HG02970 (cell line): ENCODE measurements around the gene HHIPL1.

Experiments
- ATAC-seq: cut with Tn5 transposase; IDR thresholded peaks from one replicate; pipeline ENCODE4 v1.9.1; 2021; ENCODE audit warnings: mild to moderate bottlenecking, moderate library complexity, moderate number of reproducible peaks; ENCODE audit not compliant: unreplicated experiment, low FRiP score

Gene HHIPL1

GRCh38 chr14:99725774-99726537 lies 81.0 kb downstream of the HHIPL1 start:
- no peak for ATAC-seq

DNA sequence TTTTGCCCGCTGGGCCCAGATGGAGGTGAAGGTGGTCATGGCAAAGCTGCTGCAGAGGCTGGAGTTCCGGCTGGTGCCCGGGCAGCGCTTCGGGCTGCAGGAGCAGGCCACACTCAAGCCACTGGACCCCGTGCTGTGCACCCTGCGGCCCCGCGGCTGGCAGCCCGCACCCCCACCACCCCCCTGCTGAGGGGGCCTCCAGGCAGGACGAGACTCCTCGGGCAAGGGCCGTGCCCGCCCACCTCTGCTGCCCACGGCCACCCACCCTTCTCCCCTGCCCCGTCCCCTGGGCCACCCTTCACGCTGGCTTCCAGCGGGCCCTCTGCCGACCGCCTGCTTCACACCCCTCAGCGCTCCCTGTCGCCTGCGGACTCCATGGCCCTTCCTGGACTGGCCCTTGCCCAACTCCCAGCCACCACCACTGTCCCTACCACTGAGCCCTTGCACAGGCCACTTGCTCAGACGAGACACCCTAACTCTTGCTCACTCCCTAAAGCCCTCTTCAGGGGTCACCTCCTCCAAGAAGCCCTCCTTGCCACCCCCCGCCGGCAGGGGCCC lies 81.7 kb downstream of the HHIPL1 start:
- no peak for ATAC-seq

- ATAC-seq = no peak
These were observed 82.4 kb downstream of the HHIPL1 start for GRCh38 chr14:99727096-99727870.

- ATAC-seq = no peak
These were observed 83.4 kb downstream of the HHIPL1 start for GRCh38 chr14:99728231-99728920.

- no peak for ATAC-seq
These were observed 84.1 kb downstream of the HHIPL1 start for GRCh38 chr14:99728981-99729451.
